ENCODE results near the gene ITGB7. TPM values are rescaled to one million over a fixed set of nuclear protein-coding genes. Genes with fewer than 3 reads are reported as not detected.

ITGB7 gene
- total and polyA plus RNA-seq, 9 donors: 0.27 to 1.4 (median 0.80) TPM

GRCh38 chr12:53147653-53148052 is 59.4 kb downstream of the ITGB7 start:
- no peak for DNase-seq
- Histone ChIP-seq H3K36me3 (ENCODE audit: control insufficient read depth, insufficient read depth, low read length) (no peaks in the 10 kb centered on the region), H3K4me1 (ENCODE audit: control insufficient read depth, insufficient read depth, low read length) (no peaks in the 10 kb centered on the region), H3K27me3 (ENCODE audit: control insufficient read depth, insufficient read depth, low read length) (no peaks in the 10 kb centered on the region), H3K27ac (ENCODE audit: low read length) (no peak overlapping the region), H3K9me3 (replicated peaks; ENCODE audit: control insufficient read depth, low read depth, low read length) (no peaks in the 10 kb centered on the region), H3K4me3 (ENCODE audit: low read length) (no peak overlapping the region)
- WGBS (ENCODE audit: insufficient coverage): no CpG with 5 or more reads among the region's 15 CpGs

- H3K27ac ChIP-seq (ENCODE audit: low read length): no peak overlapping the region
- H3K36me3 ChIP-seq (ENCODE audit: control insufficient read depth, insufficient read depth, low read length): no peaks in the 10 kb centered on the region
- DNase-seq: no peak
- no CpG with 5 or more reads among the region's 5 CpGs for WGBS (ENCODE audit: insufficient coverage)
- H3K4me3 ChIP-seq (ENCODE audit: low read length): no peak overlapping the region
- H3K9me3 ChIP-seq (replicated peaks; ENCODE audit: control insufficient read depth, low read depth, low read length): no peaks in the 10 kb centered on the region
- no peaks in the 10 kb centered on the region for H3K4me1 ChIP-seq (ENCODE audit: control insufficient read depth, insufficient read depth, low read length)
- H3K27me3 ChIP-seq (ENCODE audit: control insufficient read depth, insufficient read depth, low read length): no peaks in the 10 kb centered on the region
These were observed 59.9 kb downstream of the ITGB7 start for GRCh38 chr12:53147181-53147580.

- WGBS (ENCODE audit: insufficient coverage): 100% methylated on average over 2 of the region's 5 CpGs
- H3K4me1 ChIP-seq (ENCODE audit: control insufficient read depth, insufficient read depth, low read length): no peaks in the 10 kb centered on the region
- no peak for DNase-seq
- H3K9me3 ChIP-seq (replicated peaks; ENCODE audit: control insufficient read depth, low read depth, low read length): no peaks in the 10 kb centered on the region
- no peak overlapping the region for H3K27ac ChIP-seq (ENCODE audit: low read length)
- no peak overlapping the region for H3K4me3 ChIP-seq (ENCODE audit: low read length)
- no peaks in the 10 kb centered on the region for H3K27me3 ChIP-seq (ENCODE audit: control insufficient read depth, insufficient read depth, low read length)
- no peaks in the 10 kb centered on the region for H3K36me3 ChIP-seq (ENCODE audit: control insufficient read depth, insufficient read depth, low read length)
These were observed 61.4 kb downstream of the ITGB7 start for GRCh38 chr12:53145383-53146260.

- Histone ChIP-seq H3K9me3 (replicated peaks; ENCODE audit: control insufficient read depth, low read depth, low read length) (peaks cover 2% of the 10 kb centered on the region), H3K4me1 (ENCODE audit: control insufficient read depth, insufficient read depth, low read length) (no peaks in the 10 kb centered on the region), H3K27ac (ENCODE audit: low read length) (no peak overlapping the region), H3K36me3 (ENCODE audit: control insufficient read depth, insufficient read depth, low read length) (no peaks in the 10 kb centered on the region), H3K4me3 (ENCODE audit: low read length) (no peak overlapping the region), H3K27me3 (ENCODE audit: control insufficient read depth, insufficient read depth, low read length) (no peaks in the 10 kb centered on the region)
- DNase-seq: no peak
- 90% methylated on average over 4 of the region's 4 CpGs for WGBS (ENCODE audit: insufficient coverage)
These were observed 63.7 kb downstream of the ITGB7 start for GRCh38 chr12:53143355-53143754.

Other genes starting within 250 kb of the ITGB7 start
- 699 TPM for gene EIF4B, start 200.8 kb downstream of the ITGB7 start, total RNA-seq
- gene EIF4B, start 200.8 kb downstream of the ITGB7 start, polyA plus RNA-seq (ENCODE audit: insufficient read depth in 1 of 8, insufficient read length in 8 of 8, low replicate concordance in 1 of 8): 100 to 1,000 TPM; 353 to 473 (median 417) TPM
- 49.3 TPM for gene TNS2, start 157.2 kb downstream of the ITGB7 start, total RNA-seq
- gene TNS2, start 157.2 kb downstream of the ITGB7 start, polyA plus RNA-seq (ENCODE audit: insufficient read depth in 1 of 8, insufficient read length in 8 of 8, low replicate concordance in 1 of 8): 100 to 1,000 TPM in 3 of 8 donors, 10 to 100 TPM in 5; 66.8 to 119 (median 99.4) TPM
- gene SPRYD3, start 127.9 kb downstream of the ITGB7 start, total RNA-seq: 15.2 TPM
- 10 to 100 TPM; 18.2 to 23.6 (median 20.5) TPM for gene SPRYD3, start 127.9 kb downstream of the ITGB7 start, polyA plus RNA-seq (ENCODE audit: insufficient read depth in 1 of 8, insufficient read length in 8 of 8, low replicate concordance in 1 of 8)
- gene IGFBP6, start 109.6 kb downstream of the ITGB7 start, total RNA-seq: 132 TPM
- gene IGFBP6, start 109.6 kb downstream of the ITGB7 start, polyA plus RNA-seq (ENCODE audit: insufficient read depth in 1 of 8, insufficient read length in 8 of 8, low replicate concordance in 1 of 8): 100 to 1,000 TPM in 4 of 8 donors, 10 to 100 TPM in 4; 50.7 to 181 (median 93.6) TPM
- gene SOAT2, start 103.8 kb downstream of the ITGB7 start, total RNA-seq: 0.04 TPM
- gene SOAT2, start 103.8 kb downstream of the ITGB7 start, polyA plus RNA-seq (ENCODE audit: insufficient read depth in 1 of 8, insufficient read length in 8 of 8, low replicate concordance in 1 of 8): 1 to 10 TPM in 2 of 8 donors, under 1 TPM in 6; 0.07 to 4.8 (median 0.21) TPM
- gene ZNF740, start 26.5 kb downstream of the ITGB7 start, total RNA-seq: 19.0 TPM
- gene ZNF740, start 26.5 kb downstream of the ITGB7 start, polyA plus RNA-seq (ENCODE audit: insufficient read depth in 1 of 8, insufficient read length in 8 of 8, low replicate concordance in 1 of 8): 10 to 100 TPM; 23.9 to 36.9 (median 28.5) TPM
- gene CSAD, start 26.3 kb downstream of the ITGB7 start, total RNA-seq: 21.4 TPM
- 10 to 100 TPM; 16.2 to 55.0 (median 31.6) TPM for gene CSAD, start 26.3 kb downstream of the ITGB7 start, polyA plus RNA-seq (ENCODE audit: insufficient read depth in 1 of 8, insufficient read length in 8 of 8, low replicate concordance in 1 of 8)
- 17.5 TPM for gene RARG, start 25.0 kb upstream of the ITGB7 start, total RNA-seq
- 10 to 100 TPM; 20.1 to 44.5 (median 30.1) TPM for gene RARG, start 25.0 kb upstream of the ITGB7 start, polyA plus RNA-seq (ENCODE audit: insufficient read depth in 1 of 8, insufficient read length in 8 of 8, low replicate concordance in 1 of 8)
- 4.0 TPM for gene ESPL1, start 61.0 kb upstream of the ITGB7 start, total RNA-seq
- 1 to 10 TPM; 4.6 to 9.8 (median 6.5) TPM for gene ESPL1, start 61.0 kb upstream of the ITGB7 start, polyA plus RNA-seq (ENCODE audit: insufficient read depth in 1 of 8, insufficient read length in 8 of 8, low replicate concordance in 1 of 8)
- gene PFDN5, start 88.3 kb upstream of the ITGB7 start, total RNA-seq: 875 TPM
- gene PFDN5, start 88.3 kb upstream of the ITGB7 start, polyA plus RNA-seq (ENCODE audit: insufficient read depth in 1 of 8, insufficient read length in 8 of 8, low replicate concordance in 1 of 8): 100 to 1,000 TPM; 451 to 711 (median 530) TPM
- 47.5 TPM for gene MYG1, start 92.4 kb upstream of the ITGB7 start, total RNA-seq
- gene MYG1, start 92.4 kb upstream of the ITGB7 start, polyA plus RNA-seq (ENCODE audit: insufficient read depth in 1 of 8, insufficient read length in 8 of 8, low replicate concordance in 1 of 8): 10 to 100 TPM; 34.7 to 43.8 (median 37.0) TPM
- gene AAAS, start 114.4 kb upstream of the ITGB7 start, total RNA-seq: 48.9 TPM
- 10 to 100 TPM; 47.9 to 62.4 (median 52.3) TPM for gene AAAS, start 114.4 kb upstream of the ITGB7 start, polyA plus RNA-seq (ENCODE audit: insufficient read depth in 1 of 8, insufficient read length in 8 of 8, low replicate concordance in 1 of 8)
- gene SP7, start 129.1 kb upstream of the ITGB7 start, total RNA-seq: 0.04 TPM
- under 1 TPM in 3 of 8 donors, not detected in 5; 0.05 to 0.20 (median 0.06) TPM for gene SP7, start 129.1 kb upstream of the ITGB7 start, polyA plus RNA-seq (ENCODE audit: insufficient read depth in 1 of 8, insufficient read length in 8 of 8, low replicate concordance in 1 of 8)
- 34.8 TPM for gene SP1, start 172.9 kb upstream of the ITGB7 start, total RNA-seq
- gene SP1, start 172.9 kb upstream of the ITGB7 start, polyA plus RNA-seq (ENCODE audit: insufficient read depth in 1 of 8, insufficient read length in 8 of 8, low replicate concordance in 1 of 8): 10 to 100 TPM; 28.7 to 48.3 (median 37.4) TPM
- gene AMHR2, start 216.6 kb upstream of the ITGB7 start, total RNA-seq: not detected
- gene AMHR2, start 216.6 kb upstream of the ITGB7 start, polyA plus RNA-seq (ENCODE audit: insufficient read depth in 1 of 8, insufficient read length in 8 of 8, low replicate concordance in 1 of 8): under 1 TPM in 5 of 8 donors, not detected in 3; 0.09 to 0.36 (median 0.20) TPM
- 15.8 TPM for gene PRR13, start 234.5 kb upstream of the ITGB7 start, total RNA-seq
- 10 to 100 TPM; 41.3 to 59.1 (median 47.8) TPM for gene PRR13, start 234.5 kb upstream of the ITGB7 start, polyA plus RNA-seq (ENCODE audit: insufficient read depth in 1 of 8, insufficient read length in 8 of 8, low replicate concordance in 1 of 8)
- gene PCBP2, start 244.9 kb upstream of the ITGB7 start, total RNA-seq: 206 TPM
- 100 to 1,000 TPM; 520 to 664 (median 584) TPM for gene PCBP2, start 244.9 kb upstream of the ITGB7 start, polyA plus RNA-seq (ENCODE audit: insufficient read depth in 1 of 8, insufficient read length in 8 of 8, low replicate concordance in 1 of 8)